Islet of Langerhans (tissue), 1 donor: Measurements from ENCODE around the gene GLIPR1.
"Not testable (repeated sequence)": the region's sequence is repeated elsewhere in the genome, so short reads cannot be mapped to it uniquely, and the experiment has no call there.

Experiments used
- FAIRE-seq: peaks from one replicate; lab custom pipeline; 2011; peaks lifted over from hg19 to GRCh38; lab: Jason Lieb, UNC

The GLIPR1 gene

GRCh38 chr12:75480469-75480949 lies at the start of gene GLIPR1:
GLIPR1 (plus strand) TSS chr12:75480755; CDS start chr12:75480881, 126 bp downstream.
- no peak for FAIRE-seq

GRCh38 chr12:75432924-75433323 lies 47.6 kb upstream of the GLIPR1 start:
- FAIRE-seq, result no peak

- FAIRE-seq, result no peak
These were observed 43.0 kb upstream of the GLIPR1 start for GRCh38 chr12:75437564-75437963.

GRCh38 chr12:75438059-75438754 lies 42.3 kb upstream of the GLIPR1 start:
- FAIRE-seq, result no peak

- no peak for FAIRE-seq
These were observed 41.5 kb upstream of the GLIPR1 start for GRCh38 chr12:75439048-75439447.

- FAIRE-seq, result no peak
These were observed 40.6 kb upstream of the GLIPR1 start for GRCh38 chr12:75439930-75440329.

- FAIRE-seq, result not testable (repeated sequence)
These were observed 38.7 kb upstream of the GLIPR1 start for GRCh38 chr12:75441687-75442449.

- not testable (repeated sequence) for FAIRE-seq
These were observed 38.1 kb upstream of the GLIPR1 start for GRCh38 chr12:75442454-75442853.

GRCh38 chr12:75443709-75444108 lies 36.8 kb upstream of the GLIPR1 start:
- FAIRE-seq, result no peak

GRCh38 chr12:75444429-75445136 lies 36.0 kb upstream of the GLIPR1 start:
- no peak for FAIRE-seq

- not testable (repeated sequence) for FAIRE-seq
These were observed 35.4 kb upstream of the GLIPR1 start for GRCh38 chr12:75445137-75445507.

- FAIRE-seq, result no peak
These were observed 33.7 kb upstream of the GLIPR1 start for GRCh38 chr12:75446857-75447256.

GRCh38 chr12:75447691-75448393 lies 32.7 kb upstream of the GLIPR1 start:
- FAIRE-seq, result no peak

- FAIRE-seq, result no peak
These were observed 27.8 kb upstream of the GLIPR1 start for GRCh38 chr12:75452675-75453330.

- no peak for FAIRE-seq
These were observed 24.7 kb upstream of the GLIPR1 start for GRCh38 chr12:75455839-75456238.

GRCh38 chr12:75457191-75457590 lies 23.4 kb upstream of the GLIPR1 start:
- peak; percentile 9 for FAIRE-seq

- FAIRE-seq, result not testable (repeated sequence)
These were observed 22.7 kb upstream of the GLIPR1 start for GRCh38 chr12:75457866-75458265.

- FAIRE-seq, result no peak
These were observed 20.8 kb upstream of the GLIPR1 start for GRCh38 chr12:75459755-75460154.

- no peak for FAIRE-seq
These were observed 20.4 kb upstream of the GLIPR1 start for GRCh38 chr12:75460204-75460603.

GRCh38 chr12:75471902-75472890 lies 8.4 kb upstream of the GLIPR1 start:
- no peak for FAIRE-seq
